ENCODE measurements around the gene ONECUT3. TPM values are rescaled to one million over a fixed set of nuclear protein-coding genes. Genes with fewer than 3 reads are reported as not detected.
A peak's percentile ranks its signal among the peaks of the same experiment; 100 is the strongest.

ONECUT3 gene
- total RNA-seq, 1 experiment from 2014 or later = not detected

DNA sequence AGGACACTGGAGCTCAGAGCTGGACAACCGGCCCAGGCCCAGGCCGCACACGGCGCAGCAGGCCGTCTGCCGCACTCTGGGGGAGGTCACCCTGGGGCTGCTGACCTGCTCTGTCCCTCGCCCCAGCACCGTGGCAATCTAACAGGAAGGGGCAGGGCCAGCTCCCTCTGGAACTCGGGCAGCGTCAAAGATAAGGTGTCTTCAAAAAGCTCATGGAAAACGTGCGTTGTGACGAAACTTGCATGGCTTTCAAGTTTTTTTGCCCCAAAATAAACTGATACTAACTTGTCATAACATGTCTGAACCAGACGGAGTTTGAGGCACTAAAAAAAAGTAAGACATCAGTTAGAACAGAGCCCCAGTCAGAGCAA lies 70.9 kb downstream of the ONECUT3 start:
- H3K4me3 ChIP-seq = no peak overlapping the region
- DNase-seq = no peak
- no peak overlapping the region for H3K27ac ChIP-seq
- H3K4me1 ChIP-seq = no peaks in the 10 kb centered on the region
- no peaks in the 10 kb centered on the region for H3K9me3 ChIP-seq (replicated peaks)
- no peaks in the 10 kb centered on the region for H3K27me3 ChIP-seq
- peaks cover 12% of the 10 kb centered on the region; the same call in 1 of the 2 replicates for H3K36me3 ChIP-seq

DNA sequence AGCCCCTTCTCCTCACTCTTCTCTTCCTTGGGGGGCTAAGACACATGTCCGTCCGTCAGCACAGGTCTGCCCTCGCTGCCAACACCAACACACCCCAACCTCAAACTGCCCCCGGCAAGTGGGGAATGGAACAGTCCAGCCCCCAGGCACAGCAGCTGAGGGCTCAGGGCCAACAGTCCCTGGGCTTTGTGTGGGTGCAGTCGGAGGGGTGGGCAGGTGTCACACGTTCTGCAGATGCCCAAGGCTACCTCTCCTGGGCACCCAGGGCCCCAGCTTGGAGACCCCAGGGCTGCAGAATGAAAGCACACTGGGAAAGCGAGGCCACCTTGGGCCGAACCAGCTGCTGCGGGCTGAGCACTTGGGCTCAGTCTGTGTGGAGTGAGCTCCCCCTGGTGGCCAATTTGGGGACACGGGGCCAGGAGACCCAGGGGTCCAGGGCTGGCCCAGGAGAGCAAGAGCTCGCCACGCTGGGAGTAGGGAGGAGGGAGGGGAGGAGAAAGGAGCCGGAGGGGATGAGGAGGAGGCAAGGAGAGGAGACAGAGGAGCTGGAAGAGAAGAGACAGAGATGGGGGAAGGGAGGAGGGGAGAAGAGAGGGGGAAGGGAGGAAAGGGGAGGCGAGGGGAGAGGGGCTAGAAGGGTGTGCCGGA lies 72.7 kb downstream of the ONECUT3 start:
- Histone ChIP-seq H3K9me3 (replicated peaks) (no peaks in the 10 kb centered on the region), H3K27ac (no peak overlapping the region), H3K27me3 (no peaks in the 10 kb centered on the region), H3K4me1 (no peaks in the 10 kb centered on the region), H3K4me3 (no peak overlapping the region), H3K36me3 (peaks cover 10% of the 10 kb centered on the region)
- peak; percentile 69 to 81 for DNase-seq

DNA sequence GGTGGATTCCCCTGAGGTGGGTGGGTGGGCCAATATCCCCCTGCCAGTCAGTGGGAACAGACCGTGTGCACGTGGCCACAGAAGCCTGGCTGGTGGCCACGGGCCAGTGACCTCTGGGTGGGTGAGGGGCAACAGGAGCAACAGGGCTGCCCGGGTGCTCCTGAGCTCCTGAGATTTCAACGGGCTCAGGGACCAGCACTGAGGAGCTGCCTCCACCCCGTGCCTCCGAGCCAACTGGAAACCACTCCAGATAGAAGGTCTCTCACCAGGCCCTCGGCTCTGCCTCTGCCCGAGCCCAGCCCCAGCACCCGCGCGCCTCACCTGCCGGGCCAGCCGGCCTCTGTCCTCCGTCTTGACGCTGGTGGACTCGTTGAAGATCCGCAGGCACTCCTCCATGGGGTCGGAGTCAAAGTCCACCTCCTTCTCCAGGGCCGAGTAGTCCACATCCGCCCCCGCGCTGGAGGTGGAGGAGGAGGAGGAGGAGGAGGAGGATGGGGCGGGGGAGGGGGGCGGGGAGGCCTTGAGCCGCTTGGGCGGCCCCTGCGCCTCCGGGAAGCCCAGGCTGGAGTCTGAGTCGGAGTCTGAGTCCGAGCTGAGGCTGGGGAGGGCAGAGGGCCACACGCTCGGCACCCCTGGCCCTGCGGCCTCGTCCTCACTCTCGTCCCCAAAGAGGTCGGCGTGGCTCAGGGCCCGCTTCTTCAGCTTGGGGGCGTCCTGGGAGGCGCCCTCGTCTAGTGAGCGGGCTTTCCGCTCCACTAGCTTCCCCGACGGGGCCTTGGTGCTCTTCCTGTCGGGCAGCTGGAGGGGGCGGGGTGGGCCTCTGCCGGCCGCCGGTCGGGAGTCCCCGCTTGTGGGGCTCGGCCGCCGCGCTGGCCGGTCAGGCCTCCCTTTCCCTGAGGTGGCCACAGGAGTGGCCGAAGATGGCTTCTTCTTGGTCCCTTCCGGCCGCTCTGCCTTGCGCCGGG lies 73.5 kb downstream of the ONECUT3 start:
- H3K36me3 ChIP-seq = peaks cover 8% of the 10 kb centered on the region
- H3K27ac ChIP-seq = no peak overlapping the region
- H3K27me3 ChIP-seq = no peaks in the 10 kb centered on the region
- no peak for DNase-seq
- no peaks in the 10 kb centered on the region for H3K4me1 ChIP-seq
- no peak overlapping the region for H3K4me3 ChIP-seq
- H3K9me3 ChIP-seq (replicated peaks) = no peaks in the 10 kb centered on the region

DNA sequence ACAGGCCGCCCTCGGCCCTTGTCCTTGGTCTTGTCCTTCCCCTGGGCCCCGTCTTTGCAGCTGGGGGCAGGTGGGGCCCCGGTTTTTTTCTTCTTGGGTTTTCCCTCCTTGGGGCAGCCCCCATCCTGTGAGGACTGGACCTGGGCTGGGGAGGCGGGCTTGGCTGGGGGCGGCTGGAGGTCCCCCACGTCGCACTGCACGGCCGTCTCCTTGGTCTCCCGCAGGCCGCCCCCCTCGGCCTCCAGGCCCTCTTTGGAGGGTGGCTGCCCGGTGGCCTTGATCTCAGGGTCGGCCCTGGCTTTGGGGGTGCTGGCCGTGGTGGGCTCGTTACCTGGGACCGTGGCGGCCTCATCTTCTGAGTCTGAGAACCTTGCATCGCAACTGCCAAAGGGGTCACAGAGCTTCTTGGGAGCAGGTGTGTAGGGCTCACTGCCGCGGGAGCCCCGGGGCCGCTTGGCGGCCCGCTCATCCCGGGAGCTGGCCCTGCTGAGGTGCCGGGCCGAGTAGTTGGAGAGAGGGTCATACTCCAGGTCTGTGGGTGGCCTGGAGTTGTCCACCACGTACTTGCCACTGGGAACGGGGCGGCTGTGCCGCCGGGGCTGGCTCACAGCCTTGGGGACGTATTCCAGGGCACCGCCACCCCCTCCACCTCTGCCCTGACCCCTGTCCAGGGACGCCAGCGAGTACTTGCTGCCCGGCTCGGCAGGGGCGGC lies 74.4 kb downstream of the ONECUT3 start:
- Histone ChIP-seq H3K9me3 (replicated peaks) (no peaks in the 10 kb centered on the region), H3K4me3 (no peak overlapping the region), H3K4me1 (no peaks in the 10 kb centered on the region), H3K27ac (no peak overlapping the region), H3K27me3 (no peaks in the 10 kb centered on the region), H3K36me3 (peaks cover 7% of the 10 kb centered on the region)
- DNase-seq = no peak

DNA sequence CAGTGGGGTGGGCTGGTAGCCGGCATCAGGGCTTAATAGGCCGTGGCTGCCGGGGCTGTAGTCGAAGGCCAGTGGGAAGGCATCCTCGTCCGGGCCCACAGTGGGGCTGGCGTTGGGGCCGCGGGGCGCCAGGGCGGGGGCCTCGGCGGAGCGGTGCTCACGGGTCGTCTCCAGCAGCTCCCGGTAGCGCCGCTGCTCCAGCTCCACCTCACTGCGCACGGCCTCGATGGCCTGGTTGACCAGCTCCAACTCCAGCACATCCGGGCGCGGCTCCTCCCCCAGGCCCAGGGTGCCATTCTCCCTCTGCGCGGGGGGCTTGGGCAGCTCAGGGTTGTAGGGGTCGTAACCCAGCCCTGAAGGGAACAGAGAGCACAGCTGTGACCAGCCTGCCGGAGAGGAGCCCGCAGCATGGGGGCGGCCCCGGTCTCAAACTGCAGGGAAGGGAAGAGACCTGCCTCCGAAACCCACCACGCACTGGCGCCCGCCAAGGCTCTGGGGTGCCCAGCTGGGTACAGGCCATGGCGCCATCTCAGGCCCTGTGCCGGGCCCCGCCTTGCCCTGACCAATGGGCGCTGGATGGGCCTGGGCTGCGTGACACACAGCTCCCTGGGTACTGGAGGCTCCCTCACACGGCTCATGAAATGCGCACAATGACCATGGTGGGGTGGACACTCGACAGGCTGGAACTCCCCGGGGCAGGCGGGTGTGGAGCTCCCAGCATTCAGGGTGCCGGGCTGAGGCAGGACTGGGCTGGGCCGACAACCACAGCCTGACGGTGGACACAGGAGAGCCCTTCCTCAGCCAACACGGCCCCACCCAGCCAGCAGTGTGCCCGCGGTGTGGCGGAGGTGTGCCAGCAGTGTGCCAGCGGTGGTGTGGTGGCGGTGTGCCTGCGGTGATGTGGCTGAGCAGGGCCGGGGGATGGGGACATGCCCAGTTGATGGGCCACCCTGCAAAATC lies 75.3 kb downstream of the ONECUT3 start:
- no peak overlapping the region for H3K4me3 ChIP-seq
- H3K4me1 ChIP-seq = no peaks in the 10 kb centered on the region
- no peaks in the 10 kb centered on the region for H3K9me3 ChIP-seq (replicated peaks)
- no peak overlapping the region for H3K27ac ChIP-seq
- peaks cover 7% of the 10 kb centered on the region for H3K36me3 ChIP-seq
- H3K27me3 ChIP-seq = no peaks in the 10 kb centered on the region
- DNase-seq = no peak

DNA sequence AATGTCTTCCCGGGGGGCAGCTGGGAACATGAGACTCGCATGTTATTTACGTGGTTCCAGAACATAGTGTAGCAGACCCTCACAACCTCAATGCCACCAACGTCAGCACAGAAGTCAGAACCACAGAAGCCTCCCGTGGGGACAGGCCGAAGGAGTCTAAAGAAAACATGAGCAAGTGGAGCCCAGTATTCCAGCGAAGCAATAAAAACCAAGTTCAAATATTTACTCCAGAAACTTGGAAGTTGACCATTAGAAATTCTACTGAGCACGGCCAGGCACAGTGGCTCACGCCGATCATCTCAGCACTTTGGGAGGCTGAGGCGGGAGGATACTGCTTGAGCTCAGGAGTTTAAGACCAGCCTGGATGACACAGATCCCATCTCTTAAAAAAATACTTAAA lies 76.7 kb downstream of the ONECUT3 start:
- DNase-seq = no peak
- Histone ChIP-seq H3K36me3 (peaks cover 7% of the 10 kb centered on the region; the same call in 1 of the 2 replicates), H3K27me3 (no peaks in the 10 kb centered on the region), H3K9me3 (replicated peaks) (no peaks in the 10 kb centered on the region), H3K4me1 (no peaks in the 10 kb centered on the region), H3K4me3 (no peak overlapping the region), H3K27ac (no peak overlapping the region)

DNA sequence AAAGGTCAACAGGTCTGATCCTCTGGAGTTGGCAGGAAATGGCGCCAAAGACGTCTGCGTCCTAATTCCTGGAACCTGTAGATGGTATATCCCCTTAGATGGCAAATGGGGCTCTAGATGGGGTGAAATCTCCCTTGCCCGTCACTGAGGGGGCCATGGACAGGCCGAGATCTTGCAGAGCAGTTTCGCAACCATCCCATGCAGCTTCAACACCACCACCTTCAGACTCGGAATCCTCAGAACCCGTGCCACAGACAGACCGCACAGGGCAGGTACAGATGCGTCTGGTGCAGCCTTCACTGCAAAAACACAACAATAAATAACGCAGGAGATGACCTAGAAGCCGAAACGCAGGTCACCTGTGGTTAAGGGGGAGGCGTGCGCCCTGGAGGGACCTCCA lies 77.3 kb downstream of the ONECUT3 start:
- no peak overlapping the region for H3K27ac ChIP-seq
- H3K9me3 ChIP-seq (replicated peaks) = no peaks in the 10 kb centered on the region
- H3K4me3 ChIP-seq = no peak overlapping the region
- no peaks in the 10 kb centered on the region for H3K4me1 ChIP-seq
- peaks cover 7% of the 10 kb centered on the region; the same call in 1 of the 2 replicates for H3K36me3 ChIP-seq
- no peaks in the 10 kb centered on the region for H3K27me3 ChIP-seq
- DNase-seq = no peak

Other genes starting within 250 kb of the ONECUT3 start
- gene ADAMTSL5, start 240.5 kb upstream of the ONECUT3 start, total RNA-seq (2014; rRNA removed; shearing (Covaris generic)) = 0.77 and 0.79 TPM in 2 replicates
- not detected in 2 replicates for gene PLK5, start 229.4 kb upstream of the ONECUT3 start, total RNA-seq (2014; rRNA removed; shearing (Covaris generic))
- gene MEX3D, start 185.2 kb upstream of the ONECUT3 start, total RNA-seq (2014; rRNA removed; shearing (Covaris generic)) = 47.5 and 49.2 TPM in 2 replicates
- 99.8 and 103 TPM in 2 replicates for gene MBD3, start 160.6 kb upstream of the ONECUT3 start, total RNA-seq (2014; rRNA removed; shearing (Covaris generic))
- 95.0 and 100 TPM in 2 replicates for gene UQCR11, start 148.0 kb upstream of the ONECUT3 start, total RNA-seq (2014; rRNA removed; shearing (Covaris generic))
- gene TCF3, start 100.9 kb upstream of the ONECUT3 start, total RNA-seq (2014; rRNA removed; shearing (Covaris generic)) = 81.8 and 95.8 TPM in 2 replicates
- gene ATP8B3, start 58.8 kb downstream of the ONECUT3 start, total RNA-seq (2014; rRNA removed; shearing (Covaris generic)) = 0.08 TPM in 1 of 2 replicates, not detected in the other
- gene REXO1, start 95.0 kb downstream of the ONECUT3 start, total RNA-seq (2014; rRNA removed; shearing (Covaris generic)) = 17.7 and 19.1 TPM in 2 replicates
- 5.1 and 5.8 TPM in 2 replicates for gene KLF16, start 110.1 kb downstream of the ONECUT3 start, total RNA-seq (2014; rRNA removed; shearing (Covaris generic))
- gene ABHD17A, start 132.0 kb downstream of the ONECUT3 start, total RNA-seq (2014; rRNA removed; shearing (Covaris generic)) = 39.2 and 41.6 TPM in 2 replicates
- gene ADAT3, start 151.9 kb downstream of the ONECUT3 start, total RNA-seq (2014; rRNA removed; shearing (Covaris generic)) = 4.7 and 4.8 TPM in 2 replicates
- 29.1 and 29.2 TPM in 2 replicates for gene SCAMP4, start 151.9 kb downstream of the ONECUT3 start, total RNA-seq (2014; rRNA removed; shearing (Covaris generic))
- gene CSNK1G2, start 187.7 kb downstream of the ONECUT3 start, total RNA-seq (2014; rRNA removed; shearing (Covaris generic)) = 72.8 and 78.0 TPM in 2 replicates

Data from SJCRH30 (cell line).